SK-N-MC (cell line): ENCODE measurements around the gene CYFIP1.
"Not testable (repeated sequence)": the region's sequence is repeated elsewhere in the genome, so short reads cannot be mapped to it uniquely, and the experiment has no call there.

Experiments
- DNase-seq: peaks from one replicate; pipeline ENCODE4 v3.0.0-alpha.2; 2011; ENCODE audit warnings: low read depth, low spot score
- H3K27ac ChIP-seq: fragments of 200-600 bp; sonication (generic); 2 replicates; pipeline ENCODE4 v1.5.1; 2016; ENCODE audit warnings: mixed run types
- H3K36me3 ChIP-seq: fragments of 200-600 bp; sonication (generic); 2 replicates; pipeline ENCODE4 v1.6.1; 2017; ENCODE audit warnings: antibody characterized with exemption, low read length, mixed read lengths; ENCODE audit not compliant: insufficient read depth
- H3K4me3 ChIP-seq: fragments of 200-600 bp; sonication (generic); 2 replicates; pipeline ENCODE4 v1.5.1; 2016
- H3K9ac ChIP-seq: fragments of 200-600 bp; sonication (generic); 2 replicates; pipeline ENCODE4 v1.8.0; 2017; ENCODE audit warnings: mixed run types, mixed read lengths; ENCODE audit not compliant: insufficient read length
- H3K9me3 ChIP-seq: fragments of 200-600 bp; sonication (generic); 2 replicates; pipeline ENCODE4 v1.6.1; 2017; ENCODE audit warnings: low read depth, mild to moderate bottlenecking, antibody characterized with exemption, low read length, moderate library complexity, mixed read lengths
- EZH2 ChIP-seq: fragments of 200-600 bp; sonication (generic); IDR thresholded peaks from one replicate; pipeline ENCODE4 v1.6.1; 2017; ENCODE audit warnings: antibody characterized with exemption
- FOXP2 ChIP-seq: optimal IDR thresholded peaks from 2 replicates; pipeline ENCODE3; 2011; ENCODE audit warnings: mild to moderate bottlenecking, moderate library complexity; ENCODE audit not compliant: insufficient read depth; ENCODE audit errors: extremely low read length, control extremely low read depth
- POLR2AphosphoS5 ChIP-seq: IDR thresholded peaks from 2 replicates; pipeline ENCODE4 v1.6.1; 2012; ENCODE audit warnings: mild to moderate bottlenecking, low read depth, low read length, borderline replicate concordance

The CYFIP1 gene

DNA sequence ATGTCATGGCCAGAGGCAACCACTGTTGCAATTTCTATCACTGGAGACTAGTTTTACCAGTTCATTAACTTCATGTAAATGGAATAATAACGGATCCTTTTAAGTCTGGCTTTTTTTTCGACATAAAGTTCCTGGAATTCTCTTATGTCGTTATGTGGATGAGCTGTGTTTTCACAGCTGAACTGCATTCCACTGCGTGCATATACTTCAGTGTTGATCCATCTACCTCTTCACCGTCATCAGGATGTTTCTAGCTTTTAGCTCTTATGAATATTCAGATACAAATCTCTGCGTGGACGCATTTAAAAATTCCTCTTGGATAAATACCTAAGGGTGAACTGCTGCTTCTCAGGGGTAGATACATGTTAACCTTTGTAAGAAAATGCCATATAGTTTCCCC is 15.6 kb upstream of the CYFIP1 start:
- Histone ChIP-seq H3K4me3 (no peak overlapping the region), H3K9me3 (no peaks in the 10 kb centered on the region), H3K9ac (no peak overlapping the region), H3K27ac (no peak overlapping the region), H3K36me3 (peaks cover 21% of the 10 kb centered on the region)
- TF ChIP-seq FOXP2, result no peak
- TF ChIP-seq EZH2, result no peak
- no peak for TF ChIP-seq POLR2AphosphoS5
- DNase-seq, result no peak

DNA sequence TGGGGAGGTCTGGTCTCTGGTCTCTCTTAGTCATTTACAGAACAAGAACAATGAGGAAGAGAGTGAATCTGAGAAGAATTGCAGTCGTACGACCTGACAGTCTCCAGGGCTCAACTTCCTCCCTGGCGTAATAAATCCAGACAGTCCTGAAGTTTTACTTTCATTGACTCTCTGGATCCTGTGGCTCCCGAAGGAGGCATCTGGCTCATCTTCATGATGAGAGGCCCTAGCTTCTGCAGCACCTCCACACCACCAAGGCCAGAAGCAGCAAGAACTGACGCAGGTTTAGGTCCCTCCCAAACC is 11.8 kb upstream of the CYFIP1 start:
- no peak for DNase-seq
- peaks cover 6% of the 10 kb centered on the region; the same call in 1 of the 2 replicates for H3K36me3 ChIP-seq
- H3K9me3 ChIP-seq, result no peaks in the 10 kb centered on the region
- H3K27ac ChIP-seq, result no peak overlapping the region
- TF ChIP-seq POLR2AphosphoS5 (no peak), EZH2 (no peak), FOXP2 (no peak)
- no peak overlapping the region for H3K4me3 ChIP-seq
- H3K9ac ChIP-seq, result no peak overlapping the region

DNA sequence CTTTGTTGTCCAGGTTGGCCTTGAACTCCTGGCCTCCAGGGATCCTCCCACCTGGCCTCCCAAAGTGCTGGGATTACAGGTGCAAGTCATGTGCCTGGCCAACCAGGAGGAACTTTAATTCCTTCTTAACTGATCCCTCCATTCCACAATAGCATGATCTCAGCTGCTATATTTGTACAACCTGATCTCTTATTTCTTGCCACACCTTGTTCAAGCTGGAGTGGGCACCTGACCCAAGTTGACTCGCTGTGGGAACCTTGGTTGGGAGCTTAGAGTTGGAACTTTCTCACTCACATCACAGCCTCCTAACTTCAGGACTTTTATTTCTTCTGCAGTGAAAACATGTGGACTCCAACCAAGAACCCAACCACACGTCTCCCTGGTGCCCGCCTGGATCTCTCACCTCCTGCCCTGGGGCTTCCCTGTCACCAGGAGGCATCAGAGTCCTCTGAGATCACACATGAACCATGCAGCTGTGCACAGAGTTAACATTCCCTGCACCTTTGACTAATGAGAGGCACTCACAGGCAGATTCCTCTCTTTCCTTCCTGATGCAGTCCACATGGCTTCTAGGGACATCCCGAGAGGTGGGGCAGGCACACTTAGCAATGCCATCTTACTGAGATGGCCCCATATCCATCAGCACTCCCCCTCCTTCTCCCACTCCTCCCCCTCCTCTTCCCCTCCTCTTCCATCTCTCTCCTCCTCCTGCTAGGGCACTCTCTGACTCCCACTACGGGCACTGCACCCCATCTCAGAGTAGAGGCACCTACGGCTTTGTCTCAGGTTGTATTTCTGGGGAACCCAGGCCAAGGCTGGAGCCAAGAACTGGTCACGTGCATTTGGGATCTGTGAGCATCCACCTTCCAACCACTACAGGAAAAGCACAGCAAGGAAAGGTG is 9.7 kb upstream of the CYFIP1 start:
- TF ChIP-seq FOXP2, result no peak
- no peak for TF ChIP-seq POLR2AphosphoS5
- no peak for TF ChIP-seq EZH2
- H3K9me3 ChIP-seq, result no peaks in the 10 kb centered on the region
- DNase-seq, result no peak
- H3K27ac ChIP-seq, result no peak overlapping the region
- peaks cover 6% of the 10 kb centered on the region; the same call in 1 of the 2 replicates for H3K36me3 ChIP-seq
- no peak overlapping the region for H3K4me3 ChIP-seq
- H3K9ac ChIP-seq, result no peak overlapping the region

DNA sequence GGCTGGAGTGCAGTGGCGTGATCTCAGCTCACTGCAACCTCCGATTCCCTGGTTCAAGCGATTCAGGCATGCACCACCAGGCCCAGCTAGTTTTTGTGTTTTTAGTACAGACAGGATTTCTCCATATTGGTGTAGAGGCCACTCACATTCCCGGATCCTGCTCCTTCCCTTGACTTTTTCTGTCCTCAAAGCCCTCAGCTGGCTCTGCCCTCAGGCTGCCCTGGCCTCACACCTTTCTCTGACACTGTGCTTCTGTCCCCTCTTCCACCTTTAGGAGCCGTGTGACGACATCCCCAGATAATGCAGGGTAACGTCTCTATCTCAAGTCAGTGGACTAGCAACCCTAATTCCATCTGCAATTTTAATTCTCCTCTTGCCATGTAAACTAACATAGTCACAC is 8.6 kb upstream of the CYFIP1 start:
- Histone ChIP-seq H3K9ac (no peak overlapping the region), H3K27ac (no peak overlapping the region), H3K9me3 (no peaks in the 10 kb centered on the region), H3K36me3 (no peaks in the 10 kb centered on the region; the same call in 1 of the 2 replicates), H3K4me3 (no peak overlapping the region)
- DNase-seq, result no peak
- TF ChIP-seq POLR2AphosphoS5, result no peak
- TF ChIP-seq FOXP2, result no peak
- TF ChIP-seq EZH2, result no peak

DNA sequence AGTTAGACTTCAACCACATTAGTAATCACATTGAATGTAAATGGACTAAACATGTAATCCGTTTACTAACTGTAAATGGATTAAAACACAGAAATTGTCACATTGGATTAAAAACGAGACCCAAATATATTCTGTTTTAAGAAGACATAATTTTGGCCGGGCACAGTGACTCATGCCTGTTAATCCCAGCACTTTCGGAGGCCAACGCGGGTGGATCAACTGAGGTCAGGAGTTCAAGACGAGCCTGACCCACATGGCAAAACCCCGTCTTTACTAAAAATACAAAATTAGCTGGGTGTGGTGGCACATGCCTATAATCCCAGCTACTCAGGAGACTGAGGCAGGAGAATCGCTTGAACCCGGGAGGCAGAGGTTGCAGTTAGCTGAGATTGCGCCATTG is 1.8 kb upstream of the CYFIP1 start:
- not testable (repeated sequence) for H3K4me3 ChIP-seq, H3K9me3 ChIP-seq, DNase-seq

DNA sequence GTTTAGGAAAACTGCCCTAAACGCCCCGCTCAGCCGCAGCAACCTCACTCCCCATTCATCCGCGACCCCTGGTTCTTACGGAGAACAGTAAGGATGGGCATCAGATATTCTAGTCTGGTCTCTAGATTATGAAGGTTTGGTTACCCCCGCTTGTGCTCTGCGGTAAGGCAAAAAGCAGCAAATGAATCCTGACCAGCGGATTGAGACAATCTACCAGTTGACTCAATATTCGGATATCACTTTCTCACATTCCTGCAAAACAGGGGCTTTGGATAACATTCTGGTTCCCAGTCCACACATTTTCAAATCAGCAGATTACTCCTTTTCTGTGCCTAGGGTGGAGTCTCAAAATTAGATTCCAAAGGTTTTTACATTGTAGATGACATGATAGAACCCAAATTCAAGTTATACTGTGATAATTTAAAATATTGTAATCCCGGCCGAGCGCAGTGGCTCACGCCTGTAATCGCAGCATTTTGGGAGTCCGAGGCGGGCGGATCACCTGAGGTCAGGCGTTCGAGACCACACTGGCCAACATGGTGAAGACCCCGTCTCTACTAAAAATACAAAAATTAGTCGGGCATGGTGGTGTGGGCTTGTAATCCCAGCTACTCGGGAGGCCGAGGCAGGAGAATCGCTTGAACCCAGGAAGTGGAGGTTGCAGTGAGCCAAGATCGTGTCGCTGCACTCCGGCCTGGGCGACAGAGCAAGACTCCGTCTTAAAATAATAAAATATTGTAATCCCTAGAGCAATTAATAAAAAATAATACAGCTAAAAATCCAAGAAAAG is 1.1 kb upstream of the CYFIP1 start:
- no peak for DNase-seq
- Histone ChIP-seq H3K36me3 (no peaks in the 10 kb centered on the region), H3K9me3 (no peaks in the 10 kb centered on the region), H3K4me3 (no peak overlapping the region; the same call in 1 of the 2 replicates), H3K9ac (no peak overlapping the region), H3K27ac (no peak overlapping the region)
- TF ChIP-seq POLR2AphosphoS5 (no peak), FOXP2 (no peak), EZH2 (no peak)

More for the DNA sequence above, 1.8 kb upstream of the CYFIP1 start:
- not testable (repeated sequence) for H3K9ac ChIP-seq, H3K36me3 ChIP-seq, H3K27ac ChIP-seq

DNA sequence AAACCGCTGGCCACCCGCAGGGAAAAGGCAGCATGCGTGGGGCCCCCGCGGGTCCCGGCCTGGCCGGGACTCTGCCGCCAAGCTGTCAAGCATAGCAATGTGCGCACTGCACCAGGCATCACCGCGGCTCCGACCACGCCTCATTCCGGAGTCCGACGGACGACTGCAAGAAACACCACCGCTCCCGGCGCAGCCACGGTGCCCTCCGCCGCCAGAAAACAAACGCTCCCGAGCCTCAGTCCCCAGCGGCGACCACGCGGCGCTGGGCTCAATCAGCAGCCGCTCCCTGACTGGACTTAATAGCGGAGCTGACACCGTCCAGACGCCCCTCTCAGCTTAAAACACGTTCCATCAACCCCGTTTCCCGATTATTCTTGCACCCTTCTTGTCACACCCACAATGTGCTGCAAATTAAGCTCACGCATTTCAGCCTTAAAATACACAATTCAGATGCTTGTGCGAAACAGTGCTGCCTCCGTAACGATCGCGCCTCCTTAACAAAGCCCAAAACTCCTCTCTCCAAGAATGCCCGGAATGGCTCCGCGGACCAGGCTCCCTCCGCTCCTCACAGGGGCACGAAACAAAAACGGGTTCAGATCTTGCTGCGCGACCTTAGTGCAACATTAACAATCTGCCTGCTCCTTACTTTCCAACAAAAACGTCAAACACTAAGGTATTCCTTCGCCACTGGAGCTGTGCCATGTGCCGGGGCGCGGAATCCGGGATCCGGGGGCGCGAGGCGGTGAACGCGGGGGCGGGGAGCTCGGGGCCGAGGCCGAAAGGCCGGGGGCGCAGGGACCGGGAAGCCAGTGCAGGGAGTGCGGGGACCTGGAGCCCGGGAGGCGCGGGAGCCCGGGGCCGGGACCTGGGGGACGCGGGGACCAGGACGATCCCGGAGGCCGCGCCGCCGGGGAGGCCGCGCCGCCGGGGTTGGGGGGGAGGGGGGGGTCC is 655 bp downstream of the CYFIP1 start:
- no peaks in the 10 kb centered on the region for H3K9me3 ChIP-seq
- H3K4me3 ChIP-seq, result peak overlapping the region; percentile 87
- H3K9ac ChIP-seq, result peak overlapping the region; percentile 72
- TF ChIP-seq EZH2 (no peak), POLR2AphosphoS5 (no peak), FOXP2 (no peak)
- DNase-seq, result no peak
- no peaks in the 10 kb centered on the region for H3K36me3 ChIP-seq
- no peak overlapping the region for H3K27ac ChIP-seq
